Stomach (tissue), 9 donors: ENCODE results near the gene PARD3. TPM values are rescaled to one million over a fixed set of nuclear protein-coding genes. Genes with fewer than 3 reads are reported as not detected.

Source experiments
- DNase-seq, 2 donors: peaks; one replicate each; pipeline versions ENCODE4 v3.0.0 to v3.0.0-alpha.2; 2013 to 2019
- H3K27ac ChIP-seq, 5 donors: fragments of 200-600 bp in 4 of 5; sonication (generic) in 4 of 5; one replicate each; pipeline ENCODE4 v1.5.1; 2013 to 2019; ENCODE audit warnings: mild to moderate bottlenecking in 1 of 5, moderate library complexity in 1 of 5
- H3K27me3 ChIP-seq, 3 donors: fragments of 200-600 bp; sonication (generic); one replicate each; pipeline ENCODE4 v1.5.1; 2017 to 2019; ENCODE audit warnings: mixed run types in 1 of 3
- H3K36me3 ChIP-seq, 4 donors: fragments of 200-600 bp; sonication (generic); 1 replicate in 3 of 4; 2 replicates in 1 of 4; pipeline ENCODE4 v1.5.1; 2016 to 2019
- H3K4me1 ChIP-seq, 4 donors: fragments of 200-600 bp; sonication (generic); one replicate each; pipeline ENCODE4 v1.5.1; 2016 to 2019
- H3K4me3 ChIP-seq, 4 donors: fragments of 200-600 bp; sonication (generic) in 3 of 4; one replicate each; pipeline ENCODE4 v1.5.1; 2016 to 2019; ENCODE audit warnings: mild to moderate bottlenecking in 1 of 4
- H3K9me3 ChIP-seq, 4 donors: fragments of 200-600 bp; sonication (generic); one replicate each; pipeline ENCODE4 v1.5.1; 2016 to 2019
- EP300 ChIP-seq: sonication (generic); formaldehyde crosslinking; IDR thresholded peaks from one replicate; pipeline ENCODE4 v1.6.1; 2017; ENCODE audit warnings: antibody characterized with exemption
- POLR2A ChIP-seq, 4 donors: fragments of 450-650 bp; IDR thresholded peaks; one replicate each; pipeline ENCODE4 v1.6.1; 2016; ENCODE audit warnings: antibody characterized with exemption in 4 of 4, control low read depth in 2 of 4, mild to moderate bottlenecking in 1 of 4, moderate library complexity in 1 of 4
- POLR2AphosphoS5 ChIP-seq, 3 donors: sonication (generic); formaldehyde crosslinking; IDR thresholded peaks; one replicate each; pipeline ENCODE4 v1.6.1; 2016; ENCODE audit warnings: antibody characterized with exemption in 3 of 3
- WGBS, 5 donors: extraction: QIAGEN DNeasy Blood & Tissue Kit in 3 of 5; methylation state at CpG; one replicate each; pipeline versions ENCODE4 v1.1.5 to v1.1.7; 2013 to 2018; 5-methylcytosine and 5-hydroxymethylcytosine counted together
- intact Hi-C: fragments of 100-400 bp; cut with DNase I; formaldehyde crosslinking; loops from one replicate; pipeline ENCODE4 v1.15.1; 2023; ENCODE audit warnings: low total_unique reads
- polyA plus RNA-seq, 3 donors: library from polyadenylated mRNA; stranded (reverse); fragments of 200-250 nt; gene quantifications; one replicate each; pipeline ENCODE4 v1.2.3, GENCODE V29; 2013
- total RNA-seq, 5 donors: library from RNA; depleted of rRNA; stranded (reverse); fragments of >200 nt; gene quantifications; one replicate each; pipeline versions ENCODE4 v1.1.0 to v1.2.3, GENCODE V29; 2014 to 2016
- TF ChIP-seq, protein P1 (sequence below), 7 experiments: fragments of 450-650 bp in 4 of 7; fragments of 200-600 bp in 3 of 7; sonication (generic) in 3 of 7; IDR thresholded peaks; one replicate each; pipeline ENCODE4 v1.5.1; 2016 to 2019; ENCODE audit warnings: antibody characterized with exemption in 7 of 7, control low read depth in 2 of 7, mild to moderate bottlenecking in 1 of 7
- donor health status: healthy with polysubstance abuse.
- donor health status: Bipolar disorder and iron deficiency.
- donor health status: healthy.

PARD3 gene
- total and polyA plus RNA-seq, 8 donors: 13.7 to 118 (median 31.8) TPM

GRCh38 chr10:34768261-34768971, 46.7 kb downstream of the PARD3 start:
- Histone ChIP-seq H3K9me3 (no peaks in the 10 kb centered on the region), H3K36me3 (no peaks in the 10 kb centered on the region), H3K4me1 (peaks cover 10 to 80% (median 35%) of the 10 kb centered on the region in 4 donors), H3K27me3 (no peaks in the 10 kb centered on the region), H3K27ac (peak overlapping the region in 3 of 5 donors; percentile 8 to 37 (median 30)), H3K4me3 (no peak overlapping the region)
- peak; percentile 88 to 89 for DNase-seq
- peak in 1 of 3 donors; percentile 78 for TF ChIP-seq POLR2AphosphoS5 (IDR thresholded peaks at IDR 0.05)
- TF ChIP-seq, protein P1, sequence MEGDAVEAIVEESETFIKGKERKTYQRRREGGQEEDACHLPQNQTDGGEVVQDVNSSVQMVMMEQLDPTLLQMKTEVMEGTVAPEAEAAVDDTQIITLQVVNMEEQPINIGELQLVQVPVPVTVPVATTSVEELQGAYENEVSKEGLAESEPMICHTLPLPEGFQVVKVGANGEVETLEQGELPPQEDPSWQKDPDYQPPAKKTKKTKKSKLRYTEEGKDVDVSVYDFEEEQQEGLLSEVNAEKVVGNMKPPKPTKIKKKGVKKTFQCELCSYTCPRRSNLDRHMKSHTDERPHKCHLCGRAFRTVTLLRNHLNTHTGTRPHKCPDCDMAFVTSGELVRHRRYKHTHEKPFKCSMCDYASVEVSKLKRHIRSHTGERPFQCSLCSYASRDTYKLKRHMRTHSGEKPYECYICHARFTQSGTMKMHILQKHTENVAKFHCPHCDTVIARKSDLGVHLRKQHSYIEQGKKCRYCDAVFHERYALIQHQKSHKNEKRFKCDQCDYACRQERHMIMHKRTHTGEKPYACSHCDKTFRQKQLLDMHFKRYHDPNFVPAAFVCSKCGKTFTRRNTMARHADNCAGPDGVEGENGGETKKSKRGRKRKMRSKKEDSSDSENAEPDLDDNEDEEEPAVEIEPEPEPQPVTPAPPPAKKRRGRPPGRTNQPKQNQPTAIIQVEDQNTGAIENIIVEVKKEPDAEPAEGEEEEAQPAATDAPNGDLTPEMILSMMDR (IDR thresholded peaks at IDR 0.05): no peak
- 52 to 77% (median 59%) methylated on average over 15 of the region's 15 CpGs for WGBS, 5 donors
- intact Hi-C loops: no loop called here

- intact Hi-C loops: no loop called here
- no peaks in the 10 kb centered on the region for H3K36me3 ChIP-seq
- DNase-seq: no peak
- 84 to 90% (median 88%) methylated on average over 12 of the region's 12 CpGs for WGBS, 5 donors
- no peak overlapping the region for H3K27ac ChIP-seq
- peaks cover 10 to 68% (median 31%) of the 10 kb centered on the region in 4 donors for H3K4me1 ChIP-seq
- H3K9me3 ChIP-seq: no peaks in the 10 kb centered on the region
- H3K27me3 ChIP-seq: no peaks in the 10 kb centered on the region
- no peak overlapping the region for H3K4me3 ChIP-seq
- TF ChIP-seq, protein P1 (IDR thresholded peaks at IDR 0.05): no peak
- TF ChIP-seq POLR2AphosphoS5 (IDR thresholded peaks at IDR 0.05) (no peak), EP300 (no peak), POLR2A (IDR thresholded peaks at IDR 0.05) (no peak)
Observed at GRCh38 chr10:34766811-34767494, 48.1 kb downstream of the PARD3 start.

- H3K27ac ChIP-seq: no peak overlapping the region
- H3K4me3 ChIP-seq: no peak overlapping the region
- no peaks in the 10 kb centered on the region for H3K36me3 ChIP-seq
- DNase-seq: peak in 1 of 2 donors; percentile 43
- 16 to 25% (median 20%) methylated on average over 1 of the region's 1 CpG for WGBS, 5 donors
- H3K27me3 ChIP-seq: no peaks in the 10 kb centered on the region
- intact Hi-C loops: no loop called here
- TF ChIP-seq POLR2A (IDR thresholded peaks at IDR 0.05): no peak
- TF ChIP-seq POLR2AphosphoS5 (IDR thresholded peaks at IDR 0.05): no peak
- TF ChIP-seq, protein P1 (IDR thresholded peaks at IDR 0.05): no peak
- no peak for TF ChIP-seq EP300
- no peaks in the 10 kb centered on the region for H3K9me3 ChIP-seq
- peaks cover 10 to 61% (median 33%) of the 10 kb centered on the region in 4 donors for H3K4me1 ChIP-seq
Observed at GRCh38 chr10:34766266-34766600, 48.9 kb downstream of the PARD3 start.

DNA sequence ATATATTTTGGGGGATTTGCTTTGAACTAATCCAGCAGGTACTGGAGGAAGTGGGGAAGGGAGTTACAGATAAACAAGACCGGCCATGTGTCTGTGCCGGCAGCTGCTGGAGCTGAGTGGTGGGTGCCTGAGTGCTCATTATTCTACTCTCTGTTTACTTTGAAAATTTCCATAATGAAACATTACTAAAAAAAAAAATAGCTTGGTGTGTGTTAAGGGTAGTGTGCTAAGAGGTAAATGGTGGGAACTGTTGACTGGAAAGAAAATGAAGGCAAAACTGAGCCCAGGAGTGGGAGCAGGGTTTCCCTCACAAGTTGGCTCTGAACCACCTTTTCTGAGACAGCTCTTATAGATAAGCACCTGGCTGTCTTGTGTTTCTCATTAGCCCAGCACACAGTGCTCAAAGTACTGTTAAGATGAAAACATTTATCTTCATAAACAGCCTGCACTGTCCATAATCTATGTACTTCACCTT, 50.6 kb downstream of the PARD3 start:
- intact Hi-C loops: no loop called here
- Histone ChIP-seq H3K27ac (no peak overlapping the region), H3K27me3 (no peaks in the 10 kb centered on the region), H3K4me3 (no peak overlapping the region), H3K4me1 (peaks cover 10 to 66% (median 45%) of the 10 kb centered on the region in 4 donors), H3K36me3 (no peaks in the 10 kb centered on the region), H3K9me3 (no peaks in the 10 kb centered on the region)
- no peak for DNase-seq
- no peak for TF ChIP-seq POLR2A (IDR thresholded peaks at IDR 0.05)
- no peak for TF ChIP-seq EP300
- TF ChIP-seq POLR2AphosphoS5 (IDR thresholded peaks at IDR 0.05): no peak
- TF ChIP-seq, protein P1 (IDR thresholded peaks at IDR 0.05): no peak
- WGBS, 5 donors: 64 to 89% (median 70%) methylated on average over 2 of the region's 2 CpGs
